ENCODE data around the gene NAV2.

Gene NAV2

DNA sequence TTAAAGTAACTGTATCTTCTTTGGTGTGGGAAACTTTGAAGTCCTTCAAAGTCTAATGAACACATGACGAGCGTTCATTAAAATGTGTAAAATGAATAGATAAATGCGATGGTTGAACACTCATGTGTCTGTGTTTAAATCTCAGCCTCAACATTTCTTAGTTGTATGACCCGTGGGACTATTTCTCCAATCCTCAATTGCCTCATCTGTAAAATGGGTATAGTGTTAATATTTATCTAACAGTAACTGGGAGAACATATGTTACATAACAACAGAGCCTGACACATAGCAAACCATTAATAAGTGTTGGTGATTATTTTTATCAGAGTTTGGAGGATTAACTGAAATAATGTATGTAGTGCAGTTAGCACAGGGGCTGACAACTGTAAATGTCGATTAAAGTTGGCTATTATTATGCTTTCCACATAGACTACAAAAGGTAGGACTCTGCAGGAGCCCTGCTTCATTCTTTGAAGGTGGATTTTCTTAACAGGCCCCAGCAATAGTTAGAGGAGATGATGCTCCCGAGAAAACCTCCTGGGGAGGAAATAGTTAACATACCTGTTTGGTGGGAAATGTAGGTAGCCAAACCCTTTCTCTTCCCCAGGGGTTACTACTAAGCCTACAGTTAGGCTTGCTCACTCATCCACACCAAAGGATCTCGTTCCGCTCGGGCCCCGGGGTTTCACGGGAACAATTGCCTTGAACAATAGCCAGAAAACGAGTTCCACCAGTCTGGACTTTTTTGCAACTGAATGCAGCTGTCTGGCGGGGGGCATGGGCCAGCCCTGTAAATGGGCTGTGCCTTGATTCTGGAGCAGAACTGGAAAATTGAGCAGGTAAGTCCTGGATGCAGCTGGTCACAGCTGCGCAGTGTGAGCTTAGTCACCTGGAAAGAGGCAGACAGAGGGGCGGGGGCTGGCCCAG lies 314.3 kb downstream of the NAV2 start:
- peak; percentile 28 for DNase-seq

DNA sequence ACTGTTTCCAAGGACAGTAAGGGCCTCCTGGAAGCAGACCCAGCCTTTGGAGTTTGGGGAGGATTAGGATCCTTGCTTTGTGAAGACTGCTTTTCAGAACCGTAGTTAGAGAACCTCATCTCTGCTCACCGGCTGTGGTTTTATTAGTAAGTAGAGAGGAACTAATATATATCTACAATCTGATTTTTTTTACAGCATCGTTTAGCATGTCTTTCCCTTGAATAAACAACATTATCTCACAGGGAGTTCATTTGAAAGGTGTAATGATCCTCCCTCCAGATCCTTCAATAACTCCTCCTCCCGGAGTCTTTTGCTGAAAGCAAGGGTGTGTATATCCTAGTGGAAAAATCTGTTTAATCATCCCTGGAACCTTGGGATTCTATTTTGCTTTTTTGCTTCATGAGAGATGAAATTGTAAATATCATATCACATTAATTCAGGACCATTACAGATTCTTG lies 314.9 kb downstream of the NAV2 start:
- DNase-seq: no peak

DNA sequence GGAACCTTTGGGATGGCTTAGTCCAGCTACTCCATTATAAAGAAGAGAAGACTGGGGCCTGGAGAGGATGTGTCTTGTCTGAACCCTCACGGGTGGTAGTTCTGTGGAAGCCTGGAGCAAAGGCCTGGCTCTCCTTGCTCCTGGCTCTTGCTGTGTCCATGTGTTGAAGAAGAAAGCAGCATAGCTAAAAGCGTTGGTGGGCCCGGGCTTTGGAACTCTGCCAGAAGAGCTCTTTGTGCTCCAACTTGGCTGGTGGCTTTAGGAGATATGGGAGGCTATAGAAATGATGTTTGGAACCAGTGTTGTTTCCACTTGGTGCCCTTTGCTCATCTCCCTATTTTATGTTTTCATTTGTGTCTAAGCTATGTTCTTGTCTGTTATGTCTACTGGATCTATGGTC lies 316.6 kb downstream of the NAV2 start:
- DNase-seq: no peak

DNA sequence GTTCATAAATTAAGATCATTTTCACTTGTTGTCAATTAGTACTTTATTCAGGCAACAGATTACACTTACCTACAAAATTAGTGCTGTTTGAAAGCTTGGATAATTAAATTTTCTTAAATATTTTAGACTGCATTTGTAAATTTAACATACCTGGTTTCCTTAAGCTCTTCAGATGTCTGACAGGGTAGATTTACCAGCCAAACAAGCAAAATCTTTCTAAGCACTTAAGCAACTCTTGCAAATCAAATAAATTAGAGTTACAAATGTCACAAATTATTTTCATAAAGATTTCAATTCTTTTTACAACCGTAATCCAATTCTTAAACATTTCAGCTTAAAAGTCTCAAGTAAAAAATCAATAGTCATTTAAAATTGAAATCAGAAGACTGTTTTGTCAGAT lies 317.8 kb downstream of the NAV2 start:
- DNase-seq: no peak

DNA sequence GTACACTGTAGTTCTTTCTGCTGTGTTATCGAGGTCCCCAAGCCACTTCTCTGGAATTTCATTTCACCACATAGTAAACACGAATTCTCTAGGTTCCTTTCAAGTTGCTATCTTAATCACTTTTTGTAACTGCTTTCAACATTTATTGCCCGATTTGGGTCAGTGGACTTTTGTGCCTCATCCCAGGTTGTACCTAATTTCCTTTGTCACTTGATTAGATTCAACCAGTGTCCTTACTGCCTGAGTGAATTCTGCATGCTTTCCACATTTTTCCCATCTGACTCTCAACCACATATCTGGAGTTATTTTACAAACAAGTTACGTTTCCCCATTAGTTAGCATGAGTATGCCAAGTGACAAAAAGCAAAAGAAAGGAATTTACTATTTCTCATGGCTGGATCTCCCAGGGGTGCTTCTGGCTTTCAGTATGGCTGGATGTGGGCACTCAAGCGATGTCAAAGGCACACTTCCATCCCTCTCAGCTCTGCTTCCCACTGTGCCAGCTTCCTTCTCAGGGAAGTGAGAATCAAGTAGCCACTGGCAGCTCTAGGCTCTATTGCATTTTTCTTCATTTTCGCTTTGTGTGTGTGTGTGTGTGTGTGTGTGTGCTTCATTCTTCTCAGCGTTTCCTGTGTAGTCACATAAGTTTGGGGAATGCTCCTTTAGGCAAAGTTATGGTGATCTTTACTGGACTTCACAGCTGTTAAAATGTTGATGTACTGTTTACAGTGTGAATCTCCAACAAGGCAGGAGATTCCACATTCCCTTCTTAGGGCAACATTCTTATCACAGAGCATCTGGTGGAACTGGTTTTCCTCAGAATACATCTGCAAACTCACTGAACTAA lies 318.7 kb downstream of the NAV2 start:
- peak; percentile 96 for DNase-seq

DNA sequence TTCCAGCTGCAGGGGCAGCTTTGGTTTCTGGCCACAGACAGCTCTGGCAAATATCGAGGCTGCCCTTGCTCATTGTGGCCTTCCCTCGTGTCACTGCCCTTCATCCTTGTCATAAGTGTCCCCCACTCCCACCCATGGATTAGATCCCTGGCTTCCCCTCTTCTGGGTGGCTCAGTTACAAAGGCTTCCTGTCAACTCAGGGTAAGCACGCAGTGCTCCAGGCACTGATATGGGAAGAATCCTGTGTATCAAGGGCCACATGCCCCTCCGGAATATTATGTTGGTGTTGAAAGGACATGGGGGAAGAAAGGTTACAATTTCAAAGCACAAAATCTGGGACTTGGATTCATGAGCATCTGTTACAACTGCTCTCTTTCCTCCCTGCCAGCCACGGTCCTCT lies 319.5 kb downstream of the NAV2 start:
- DNase-seq: no peak

DNA sequence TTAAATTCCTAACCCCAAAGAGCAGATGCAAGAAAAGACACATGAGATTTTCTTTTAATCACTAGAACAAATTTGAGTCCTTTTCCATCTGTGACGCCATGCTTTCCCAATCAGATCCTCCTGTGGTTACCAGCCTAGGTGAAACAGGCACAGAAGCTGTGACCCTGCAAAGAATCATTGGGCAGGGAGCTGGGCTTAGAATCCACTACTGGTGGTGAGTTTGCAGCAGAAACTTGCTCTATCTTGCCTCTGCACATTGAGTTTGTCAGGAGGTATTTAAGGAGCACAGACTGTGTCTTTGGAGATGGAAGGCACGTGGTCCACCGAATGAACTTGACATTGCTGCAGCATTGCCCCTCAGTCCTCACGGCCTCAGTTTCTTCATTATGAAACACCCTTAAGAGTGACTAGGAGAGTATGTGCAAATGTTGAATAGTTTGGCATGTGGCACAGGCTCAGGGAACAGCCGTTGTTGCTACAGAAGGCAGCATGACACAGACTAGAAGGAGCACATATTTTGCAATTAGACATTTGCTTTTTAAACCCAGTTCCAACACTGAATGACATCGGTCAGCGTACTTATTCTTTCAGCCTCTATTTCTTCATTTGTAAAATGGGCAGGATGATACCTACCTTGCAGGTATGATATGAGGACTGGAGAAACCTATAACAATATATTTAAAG lies 320.1 kb downstream of the NAV2 start:
- no peak for DNase-seq

DNA sequence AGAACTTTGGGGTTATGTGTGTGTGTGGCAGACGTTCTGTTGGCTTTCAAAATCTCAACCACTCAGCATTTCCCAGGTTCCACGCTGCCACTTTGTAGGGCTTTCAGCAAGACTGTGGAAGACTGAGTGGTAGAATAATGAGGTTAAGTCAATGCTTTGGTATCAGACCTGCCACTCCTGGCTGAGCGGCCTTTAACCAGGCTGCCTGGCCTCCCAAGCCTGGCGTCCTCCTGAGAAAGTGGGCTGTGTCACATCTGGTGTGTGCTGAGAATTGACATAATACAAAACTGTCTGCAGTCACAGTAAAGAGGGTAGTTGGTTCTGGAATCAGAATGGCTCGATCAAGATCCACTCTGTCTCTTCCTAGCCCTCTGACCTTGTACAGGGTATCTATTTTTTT lies 321.2 kb downstream of the NAV2 start:
- no peak for DNase-seq

DNA sequence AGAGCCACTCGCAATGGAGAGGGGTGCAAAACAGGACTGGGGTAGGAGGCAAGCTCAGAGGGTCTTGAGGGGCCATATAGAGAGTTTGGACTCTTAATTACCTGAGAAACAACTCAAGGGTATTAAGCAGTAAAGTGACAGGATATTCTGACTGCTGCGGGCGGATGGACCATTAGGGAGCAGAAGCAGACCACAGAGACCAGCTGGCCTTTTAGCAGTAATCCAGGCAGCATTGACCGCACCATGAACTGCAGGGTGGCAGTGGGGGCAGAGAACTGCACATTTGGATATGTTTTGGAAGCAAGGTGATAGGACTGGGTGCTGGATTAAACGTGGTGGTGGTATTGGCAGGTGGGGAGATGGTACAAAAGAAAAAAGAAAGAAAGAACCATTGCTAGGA lies 322.3 kb downstream of the NAV2 start:
- no peak for DNase-seq

DNA sequence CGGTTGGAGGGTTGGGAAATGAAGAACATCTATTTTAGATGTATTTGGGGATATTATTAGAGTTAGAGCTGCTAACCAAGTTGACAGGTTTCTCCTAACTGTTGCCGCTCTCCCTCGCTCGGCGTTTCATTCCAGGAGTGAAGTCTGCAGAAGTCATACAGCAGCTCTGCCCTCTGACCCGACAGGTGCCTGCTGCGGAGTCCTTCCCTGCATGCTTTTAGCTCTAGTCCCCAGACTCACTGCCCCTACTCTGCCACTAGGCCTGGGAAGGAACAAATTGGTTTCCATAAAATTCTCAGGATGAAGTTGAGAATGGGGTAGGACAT lies 322.7 kb downstream of the NAV2 start:
- DNase-seq: no peak

DNA sequence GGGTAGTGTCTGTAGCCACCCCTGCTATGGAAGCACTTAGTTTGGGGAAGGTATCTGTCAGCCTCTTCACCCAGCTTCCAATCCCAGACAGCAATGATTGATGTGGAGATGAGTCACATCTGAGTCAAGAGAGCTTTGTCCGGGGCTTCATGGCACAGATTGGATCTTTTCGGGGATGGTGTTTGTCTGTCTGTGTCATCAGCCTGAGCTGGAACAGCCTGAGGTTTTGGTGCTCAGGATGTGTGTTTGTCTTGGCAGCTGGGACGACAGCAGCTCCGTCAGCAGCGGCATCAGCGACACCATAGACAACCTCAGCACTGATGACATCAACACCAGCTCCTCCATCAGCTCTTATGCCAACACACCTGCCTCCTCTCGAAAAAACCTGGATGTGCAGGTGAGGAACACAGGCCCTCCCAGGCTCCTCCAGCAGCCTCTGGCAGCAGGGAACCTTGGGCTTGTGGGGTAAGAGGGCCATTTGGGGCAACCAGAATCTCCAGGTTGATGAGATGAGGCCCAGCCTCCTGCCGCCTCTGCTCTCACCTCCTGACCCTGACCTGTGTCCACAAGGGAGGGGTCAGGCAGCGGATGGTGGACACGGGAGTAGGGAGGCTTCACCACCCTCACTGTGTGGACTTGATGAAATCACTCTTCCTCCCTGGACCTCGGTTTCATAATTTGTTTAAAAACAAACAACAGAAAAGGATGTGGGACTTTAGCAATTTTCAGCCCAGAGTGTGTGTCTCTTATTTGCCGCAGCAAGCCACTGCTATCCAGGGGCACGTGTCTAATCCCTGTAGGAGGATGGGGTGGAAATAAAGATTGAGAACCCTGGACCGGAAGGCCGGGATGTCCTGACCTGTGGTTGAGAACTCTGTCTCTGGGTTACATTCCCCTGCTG lies 323.3 kb downstream of the NAV2 start:
- peak; percentile 98 for DNase-seq

DNA sequence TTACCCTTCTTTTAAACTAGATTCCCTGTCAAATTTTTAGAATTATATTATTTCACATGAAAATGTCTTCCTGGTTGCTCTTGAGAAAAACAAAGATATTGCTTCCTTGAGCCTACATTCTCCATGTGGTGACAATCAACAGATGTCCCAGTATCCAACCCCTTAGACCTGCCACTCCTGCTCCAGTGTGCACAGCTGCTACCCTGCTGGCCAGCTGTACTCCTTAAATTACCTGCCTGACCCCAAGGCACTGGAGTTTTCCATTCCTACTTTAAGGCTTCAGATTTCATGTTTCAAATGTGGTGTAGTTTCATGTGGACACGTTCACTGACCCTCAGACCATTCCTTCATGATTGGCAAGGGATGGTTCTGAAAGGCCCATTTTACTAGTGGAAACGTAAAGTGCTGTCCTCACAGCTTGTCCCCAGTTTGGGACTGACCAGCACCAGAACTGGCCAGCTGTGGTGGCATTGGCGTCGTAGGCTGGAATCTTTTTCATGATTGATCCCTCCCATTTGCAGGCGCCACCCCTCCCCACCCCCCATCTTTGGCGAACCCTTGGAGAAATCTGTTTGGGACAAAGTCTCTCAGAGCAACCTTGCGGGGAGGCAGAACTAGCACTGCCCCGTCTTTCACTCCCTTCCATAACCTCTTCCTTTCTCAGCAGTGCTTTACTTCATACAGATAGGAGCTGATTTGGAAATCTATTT lies 324.1 kb downstream of the NAV2 start:
- DNase-seq: no peak

DNA sequence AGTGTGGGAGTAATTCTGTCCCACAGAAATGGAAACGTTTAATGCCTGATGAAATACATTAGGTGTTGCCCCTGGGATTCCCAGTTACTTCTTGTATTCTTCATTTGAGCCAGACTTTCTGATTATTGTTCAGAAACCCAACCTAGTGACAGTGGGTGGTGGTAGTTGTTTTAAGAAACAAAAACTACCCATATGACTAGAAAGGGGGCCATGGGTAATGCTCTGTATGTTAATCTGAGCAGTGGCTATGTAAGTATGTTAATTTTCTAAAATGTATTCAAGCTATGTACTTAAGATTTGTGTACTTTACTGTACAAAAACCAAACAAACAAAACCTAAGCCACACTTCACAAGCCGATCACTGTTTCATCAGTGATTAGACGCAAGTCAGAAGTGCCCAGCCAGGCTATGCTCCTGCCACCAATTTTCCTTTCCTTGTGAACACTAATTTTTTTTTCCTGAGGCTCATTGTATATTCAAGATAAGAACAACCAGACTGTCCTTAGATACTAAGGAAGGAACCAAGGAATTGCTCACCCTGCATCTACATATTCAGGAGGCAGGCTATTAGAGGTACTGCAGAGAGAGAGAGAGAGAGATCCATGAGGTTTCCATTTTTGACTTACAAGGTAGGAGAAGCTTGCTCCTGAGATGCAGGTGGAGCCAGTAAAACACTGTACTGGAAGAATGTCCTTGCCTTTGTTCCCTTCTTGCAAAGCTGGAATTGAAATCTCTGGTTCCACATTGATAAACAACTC lies 324.9 kb downstream of the NAV2 start:
- no peak for DNase-seq

DNA sequence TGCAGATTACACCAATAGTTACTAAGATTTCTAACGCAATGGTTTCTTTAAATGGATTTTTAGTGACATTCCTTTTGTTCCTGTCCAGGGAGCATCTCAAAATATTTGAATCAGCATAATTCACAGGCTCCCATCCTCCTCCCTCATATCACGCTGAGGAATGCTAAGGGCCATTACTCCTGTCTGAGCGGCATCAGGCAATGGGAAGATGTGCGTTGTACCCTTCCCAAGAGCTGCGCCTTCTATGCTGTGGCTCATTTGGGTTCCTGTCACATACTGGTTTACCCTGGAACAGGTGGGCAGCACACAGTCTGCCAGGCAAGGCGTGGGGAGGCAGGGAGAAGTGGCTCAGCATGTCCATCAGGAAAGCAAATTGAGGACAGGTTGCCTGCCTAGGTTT lies 325.8 kb downstream of the NAV2 start:
- DNase-seq: no peak

DNA sequence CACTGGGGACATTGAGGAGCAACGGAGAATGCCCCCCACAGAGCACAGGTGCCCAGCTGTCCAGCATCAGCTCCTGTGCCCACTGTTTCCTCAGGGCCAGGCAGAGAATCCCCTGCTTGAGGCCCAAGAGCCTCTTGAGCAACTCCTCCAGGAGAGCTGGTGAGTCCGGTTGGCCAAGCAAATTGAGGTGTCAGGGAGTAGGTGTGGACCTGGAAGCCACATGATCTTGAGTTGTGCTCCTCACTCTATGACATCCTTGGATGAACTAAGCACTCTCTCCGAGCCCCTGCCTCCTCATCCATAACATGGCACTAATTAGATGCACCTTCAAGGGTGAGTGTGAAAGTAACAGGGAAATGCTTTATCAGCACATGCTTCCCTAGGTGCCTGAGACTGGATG lies 326.3 kb downstream of the NAV2 start:
- no peak for DNase-seq

DNA sequence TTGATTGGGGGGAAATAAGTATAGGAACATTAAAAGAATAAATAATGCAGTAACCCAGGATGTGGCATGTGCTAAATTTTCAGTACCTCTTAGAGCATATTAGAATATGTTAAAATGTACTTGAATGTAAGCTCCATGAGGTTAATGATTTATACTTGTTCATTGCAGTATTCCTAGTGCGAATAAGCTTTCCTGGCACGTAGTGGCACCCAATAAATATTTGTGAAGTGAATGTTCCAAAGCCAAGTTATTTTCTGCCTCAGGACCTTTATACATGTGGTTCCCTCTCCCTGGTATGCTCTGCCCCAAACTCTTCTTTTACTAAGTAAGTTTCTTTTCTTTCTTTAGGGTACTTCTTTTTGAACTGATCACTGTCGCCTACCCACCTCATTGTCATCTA lies 328.9 kb downstream of the NAV2 start:
- no peak for DNase-seq

DNA sequence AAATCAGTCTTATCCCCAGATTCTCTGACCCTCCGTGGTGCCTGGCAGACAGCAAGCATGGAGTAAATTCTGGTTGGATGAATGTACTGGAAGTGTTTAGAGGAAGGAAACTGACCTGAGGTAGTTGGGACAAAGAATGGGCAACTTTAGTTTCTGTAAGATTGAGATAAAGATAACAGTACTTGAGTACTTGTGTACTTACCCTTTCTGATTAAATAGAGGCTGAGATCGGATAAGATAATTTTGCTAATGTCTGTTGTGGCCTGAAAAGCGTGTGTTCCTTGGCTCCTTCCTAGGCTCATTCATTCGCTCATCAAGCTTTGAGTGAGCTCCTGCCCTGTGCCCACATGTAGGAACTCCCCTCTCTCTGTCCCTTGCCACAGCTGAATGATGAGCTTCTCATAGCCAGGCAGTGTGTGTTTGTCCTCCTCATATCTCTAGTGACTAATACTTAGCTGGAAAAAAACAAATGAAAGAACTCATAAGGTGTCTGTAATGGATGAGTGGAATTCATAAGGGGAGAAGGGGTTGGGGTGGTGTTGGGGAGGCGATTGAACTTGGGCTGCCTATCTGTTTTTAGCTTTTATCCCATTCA lies 329.5 kb downstream of the NAV2 start:
- DNase-seq: no peak

DNA sequence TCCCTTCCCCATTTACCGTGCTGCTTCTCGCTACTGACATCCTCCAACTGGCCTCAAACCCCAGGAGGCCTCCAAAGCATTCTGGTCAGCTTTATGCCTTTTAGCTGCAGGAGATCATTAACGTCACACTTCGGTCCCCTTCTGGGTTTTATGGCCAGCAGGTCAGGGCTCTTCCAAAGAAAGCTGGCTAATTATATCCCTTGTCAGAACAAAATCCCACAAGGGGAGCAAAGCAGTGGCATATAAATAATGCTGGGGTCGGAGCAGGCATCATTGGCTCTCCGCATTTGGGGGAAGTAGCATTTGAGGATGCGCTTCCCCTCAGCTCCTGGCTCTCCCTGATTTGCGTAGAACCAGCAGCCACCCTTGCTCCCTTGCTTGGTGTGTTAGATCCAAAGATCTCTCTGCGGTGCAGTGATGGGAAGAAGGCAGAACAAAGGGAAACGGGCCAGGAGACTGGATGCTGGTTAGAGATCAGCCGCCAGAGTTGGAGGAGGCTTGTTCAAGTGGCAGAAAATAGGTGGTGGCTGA lies 330.2 kb downstream of the NAV2 start:
- no peak for DNase-seq

DNA sequence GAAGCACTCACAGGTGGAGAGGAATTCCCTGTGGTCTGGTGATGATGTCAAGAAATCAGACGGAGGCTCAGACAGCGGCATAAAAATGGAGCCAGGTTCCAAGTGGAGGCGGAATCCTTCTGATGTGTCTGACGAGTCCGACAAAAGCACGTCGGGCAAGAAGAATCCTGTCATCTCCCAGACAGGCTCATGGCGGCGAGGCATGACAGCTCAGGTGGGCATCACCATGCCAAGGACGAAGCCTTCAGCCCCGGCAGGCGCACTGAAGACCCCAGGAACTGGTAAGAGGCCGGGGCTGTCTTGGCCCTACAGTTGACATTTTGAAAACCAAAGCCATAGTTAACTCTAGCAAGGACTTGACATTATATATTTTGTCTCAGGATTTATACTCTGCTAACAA lies 331.4 kb downstream of the NAV2 start:
- DNase-seq: no peak

DNA sequence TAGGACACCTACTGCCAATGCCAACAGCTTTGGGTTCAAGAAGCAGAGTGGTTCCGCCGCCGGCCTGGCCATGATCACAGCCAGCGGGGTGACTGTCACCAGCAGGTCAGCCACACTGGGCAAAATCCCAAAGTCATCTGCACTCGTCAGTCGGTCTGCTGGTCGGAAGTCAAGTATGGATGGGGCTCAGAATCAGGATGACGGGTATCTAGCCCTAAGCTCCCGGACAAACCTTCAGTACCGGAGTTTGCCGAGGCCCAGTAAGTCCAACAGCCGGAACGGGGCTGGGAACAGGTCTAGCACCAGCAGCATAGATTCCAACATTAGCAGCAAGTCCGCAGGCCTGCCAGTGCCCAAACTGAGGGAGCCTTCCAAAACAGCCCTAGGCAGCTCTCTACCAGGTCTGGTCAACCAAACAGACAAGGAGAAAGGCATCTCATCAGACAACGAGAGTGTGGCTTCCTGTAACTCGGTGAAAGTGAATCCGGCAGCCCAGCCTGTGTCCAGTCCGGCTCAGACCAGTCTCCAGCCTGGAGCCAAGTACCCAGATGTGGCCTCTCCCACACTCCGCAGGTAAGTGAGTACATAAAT lies 332.6 kb downstream of the NAV2 start:
- no peak for DNase-seq

Data from fibroblast of skin of back (primary cell).